DND-41 (cell line): Measurements from ENCODE around the gene B4GALT1.

ENCODE experiments used
- CTCF ChIP-seq: IDR thresholded peaks from 2 replicates; pipeline ENCODE4 v1.5.1; 2012; ENCODE audit warnings: borderline replicate concordance, low read length, moderate library complexity, mild to moderate bottlenecking; ENCODE audit not compliant: poor library complexity, severe bottlenecking; ENCODE audit errors: extremely low read depth
- EZH2 ChIP-seq: IDR thresholded peaks from 3 replicates; pipeline ENCODE4 v1.6.1; 2012; ENCODE audit warnings: borderline replicate concordance, low read depth, mild to moderate bottlenecking, moderate library complexity, low read length, inconsistent platforms; ENCODE audit not compliant: severe bottlenecking

- TF ChIP-seq CTCF = no peak
- no peak for TF ChIP-seq EZH2
These were observed 28.4 kb downstream of the B4GALT1 start for GRCh38 chr9:33138768-33139167.
